Neuron (in vitro differentiated cells): ENCODE results near the gene NLGN1.

Experiments
- H2AFZ ChIP-seq: one replicate; pipeline ENCODE4 v1.6.1; 2013; ENCODE audit warnings: low read depth, mild to moderate bottlenecking, inconsistent platforms, low read length, moderate library complexity
- H3K27me3 ChIP-seq: one replicate; pipeline ENCODE4 v1.6.1; 2013; ENCODE audit warnings: low read length; ENCODE audit not compliant: insufficient read depth
- H3K36me3 ChIP-seq: one replicate; pipeline ENCODE4 v1.6.1; 2013; ENCODE audit warnings: low read length; ENCODE audit not compliant: insufficient read depth
- H3K4me1 ChIP-seq: one replicate; pipeline ENCODE4 v1.6.1; 2013; ENCODE audit warnings: low read length; ENCODE audit not compliant: insufficient read depth
- H3K4me3 ChIP-seq: 2 replicates; pipeline ENCODE4 v1.5.1; 2013; ENCODE audit warnings: mild to moderate bottlenecking, low read length, moderate library complexity
- H3K9me3 ChIP-seq: one replicate; pipeline ENCODE4 v1.6.1; 2013; ENCODE audit warnings: low read length

NLGN1 gene

GRCh38 chr3:174333640-174334039, 936.1 kb downstream of the NLGN1 start:
- no peaks in the 10 kb centered on the region for H3K36me3 ChIP-seq
- no peak overlapping the region for H3K4me3 ChIP-seq
- no peaks in the 10 kb centered on the region for H3K9me3 ChIP-seq
- H2AFZ ChIP-seq: no peak overlapping the region
- H3K27me3 ChIP-seq: no peaks in the 10 kb centered on the region
- H3K4me1 ChIP-seq: no peaks in the 10 kb centered on the region

- Histone ChIP-seq H3K4me1 (no peaks in the 10 kb centered on the region), H3K36me3 (no peaks in the 10 kb centered on the region)
These were observed 936.6 kb downstream of the NLGN1 start for GRCh38 chr3:174334111-174334510.

GRCh38 chr3:174335324-174335723, 937.8 kb downstream of the NLGN1 start:
- Histone ChIP-seq H3K4me3 (no peak overlapping the region), H3K9me3 (no peaks in the 10 kb centered on the region), H2AFZ (no peak overlapping the region), H3K36me3 (no peaks in the 10 kb centered on the region), H3K27me3 (no peaks in the 10 kb centered on the region), H3K4me1 (no peaks in the 10 kb centered on the region)

More at GRCh38 chr3:174334111-174334510, 936.6 kb downstream of the NLGN1 start:
- H3K4me3 ChIP-seq: no peak overlapping the region
- H3K9me3 ChIP-seq: no peaks in the 10 kb centered on the region
- H2AFZ ChIP-seq: no peak overlapping the region
- H3K27me3 ChIP-seq: no peaks in the 10 kb centered on the region

- H3K27me3 ChIP-seq: no peaks in the 10 kb centered on the region
- no peaks in the 10 kb centered on the region for H3K4me1 ChIP-seq
- H3K9me3 ChIP-seq: no peaks in the 10 kb centered on the region
- no peak overlapping the region for H3K4me3 ChIP-seq
- no peak overlapping the region for H2AFZ ChIP-seq
- no peaks in the 10 kb centered on the region for H3K36me3 ChIP-seq
These were observed 938.4 kb downstream of the NLGN1 start for GRCh38 chr3:174335910-174336309.
